Esophagus squamous epithelium (tissue), 4 donors: Measurements from ENCODE around the gene ANKRD28.
"Not testable (repeated sequence)": the region's sequence is repeated elsewhere in the genome, so short reads cannot be mapped to it uniquely, and the experiment has no call there.

ENCODE experiments used
- POLR2A ChIP-seq, 4 donors: fragments of 450-650 bp; IDR thresholded peaks; one replicate each; pipeline ENCODE4 v1.6.1; 2017; ENCODE audit warnings: antibody characterized with exemption in 4 of 4, mild to moderate bottlenecking in 4 of 4, moderate library complexity in 3 of 4
- TF ChIP-seq, protein P1 (sequence below), 6 experiments: fragments of 450-650 bp in 4 of 6; fragments of 200-600 bp in 2 of 6; sonication (generic) in 2 of 6; IDR thresholded peaks; one replicate each; pipeline ENCODE4 v1.5.1; 2016 to 2019; ENCODE audit warnings: antibody characterized with exemption in 6 of 6, mild to moderate bottlenecking in 4 of 6, moderate library complexity in 4 of 6

DNA sequence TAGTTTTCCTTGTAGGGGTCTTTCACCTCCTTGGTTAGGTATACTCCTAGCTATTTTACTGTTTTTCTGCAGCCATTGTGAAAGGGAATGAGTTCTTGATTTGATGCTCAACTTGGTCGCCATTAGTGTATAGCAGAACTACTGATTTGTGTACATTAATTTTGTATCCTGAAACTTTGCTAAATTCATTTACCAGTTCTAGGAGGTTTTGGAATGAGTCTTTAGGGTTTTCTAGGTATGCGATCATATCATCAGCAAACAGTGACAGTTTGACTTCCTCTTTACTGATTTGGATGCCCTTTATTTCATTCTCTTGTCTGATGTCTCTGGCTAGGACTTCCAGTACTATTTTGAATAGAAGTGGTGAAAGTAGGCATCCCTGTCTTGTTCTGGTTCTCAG lies 51.9 kb downstream of the ANKRD28 start:
- TF ChIP-seq, protein P1, sequence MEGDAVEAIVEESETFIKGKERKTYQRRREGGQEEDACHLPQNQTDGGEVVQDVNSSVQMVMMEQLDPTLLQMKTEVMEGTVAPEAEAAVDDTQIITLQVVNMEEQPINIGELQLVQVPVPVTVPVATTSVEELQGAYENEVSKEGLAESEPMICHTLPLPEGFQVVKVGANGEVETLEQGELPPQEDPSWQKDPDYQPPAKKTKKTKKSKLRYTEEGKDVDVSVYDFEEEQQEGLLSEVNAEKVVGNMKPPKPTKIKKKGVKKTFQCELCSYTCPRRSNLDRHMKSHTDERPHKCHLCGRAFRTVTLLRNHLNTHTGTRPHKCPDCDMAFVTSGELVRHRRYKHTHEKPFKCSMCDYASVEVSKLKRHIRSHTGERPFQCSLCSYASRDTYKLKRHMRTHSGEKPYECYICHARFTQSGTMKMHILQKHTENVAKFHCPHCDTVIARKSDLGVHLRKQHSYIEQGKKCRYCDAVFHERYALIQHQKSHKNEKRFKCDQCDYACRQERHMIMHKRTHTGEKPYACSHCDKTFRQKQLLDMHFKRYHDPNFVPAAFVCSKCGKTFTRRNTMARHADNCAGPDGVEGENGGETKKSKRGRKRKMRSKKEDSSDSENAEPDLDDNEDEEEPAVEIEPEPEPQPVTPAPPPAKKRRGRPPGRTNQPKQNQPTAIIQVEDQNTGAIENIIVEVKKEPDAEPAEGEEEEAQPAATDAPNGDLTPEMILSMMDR (IDR thresholded peaks at IDR 0.05), result not testable (repeated sequence)
- not testable (repeated sequence) for TF ChIP-seq POLR2A (IDR thresholded peaks at IDR 0.05)
